Stimulated activated memory B cell treated with anti-CD40 and anti-IgM and Interleukin-4, amounts not matched to agents 10 μg/mL and 1 μg/mL and 100 μg/mL, for 72 hours (primary cell): ENCODE data around the gene LHFPL2.

Experiments
- ATAC-seq: fragments of 150-1000 bp; cut with Tn5 transposase; 2 replicates; pipeline ENCODE4 v1.10.0; 2021
- H3K27ac Mint-ChIP-seq: one replicate; pipeline ENCODE4 v1.8.0; 2022; ENCODE audit warnings: mild to moderate bottlenecking, mixed read lengths
- H3K27me3 Mint-ChIP-seq: one replicate; pipeline ENCODE4 v1.8.0; 2022; ENCODE audit warnings: mixed read lengths
- H3K36me3 Mint-ChIP-seq: one replicate; pipeline ENCODE4 v1.8.0; 2022; ENCODE audit warnings: mixed read lengths
- H3K4me1 Mint-ChIP-seq: one replicate; pipeline ENCODE4 v1.8.0; 2022; ENCODE audit warnings: mixed read lengths
- H3K4me3 Mint-ChIP-seq: one replicate; pipeline ENCODE4 v1.8.0; 2022; ENCODE audit warnings: mild to moderate bottlenecking, moderate library complexity, mixed read lengths
- H3K9me3 Mint-ChIP-seq: one replicate; pipeline ENCODE4 v1.8.0; 2022; ENCODE audit warnings: mixed read lengths

Gene LHFPL2

DNA sequence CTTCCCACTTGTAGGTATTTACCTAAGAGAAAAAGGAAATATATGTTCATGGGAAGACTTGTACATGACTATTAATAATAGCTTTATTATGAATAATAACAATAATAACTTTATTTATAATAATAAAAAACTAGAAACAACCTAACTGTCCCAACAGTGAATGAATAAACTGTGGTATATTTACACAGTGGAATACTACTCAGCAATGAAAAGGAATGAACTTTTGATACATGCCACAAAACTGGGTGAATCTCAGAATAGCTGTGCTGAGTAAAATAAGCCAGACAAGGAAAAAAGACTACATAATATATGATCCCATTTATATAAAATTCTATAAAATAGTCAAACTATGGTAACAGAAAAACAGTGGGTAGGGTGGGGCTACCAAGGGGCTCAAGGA lies 199.5 kb downstream of the LHFPL2 start:
- Mint-ChIP-seq H3K9me3 (peaks cover 6% of the 10 kb centered on the region), H3K4me1 (no peaks in the 10 kb centered on the region), H3K27me3 (no peaks in the 10 kb centered on the region), H3K36me3 (peaks cover 36% of the 10 kb centered on the region), H3K4me3 (no peak overlapping the region), H3K27ac (no peak overlapping the region)
- ATAC-seq: no peak

DNA sequence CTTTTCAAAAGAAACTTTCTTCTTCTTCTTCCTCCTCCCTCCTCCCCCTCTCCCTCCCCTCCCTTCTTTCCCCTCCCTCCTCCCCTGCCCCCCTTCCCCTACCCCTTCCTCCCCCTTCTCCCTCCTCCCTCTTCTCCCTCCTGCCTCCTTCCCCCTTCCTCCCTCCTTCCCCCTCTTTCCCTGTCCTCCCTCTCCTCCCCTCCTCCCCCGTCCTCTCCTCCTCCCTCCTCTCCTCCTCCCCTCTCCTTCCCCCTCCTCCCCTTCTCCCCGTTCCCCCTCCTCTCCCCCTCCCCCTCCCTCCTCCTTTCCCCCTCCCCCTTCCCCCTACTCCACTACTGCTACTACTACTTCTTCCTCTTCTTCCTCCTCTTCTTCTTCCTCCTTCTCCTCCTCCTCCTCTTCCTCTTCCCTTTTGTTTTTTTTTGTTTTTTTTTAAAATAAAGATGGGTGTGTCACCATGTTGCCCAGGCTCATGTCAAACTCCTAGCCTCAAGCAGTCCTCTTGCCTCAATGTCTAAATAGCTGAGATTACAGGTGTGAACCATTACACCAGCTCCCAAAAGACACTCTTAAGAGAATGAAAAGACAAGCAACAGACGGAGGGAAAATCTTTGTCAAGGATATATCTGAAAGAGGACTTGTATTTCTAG lies 200.7 kb downstream of the LHFPL2 start:
- no peak for ATAC-seq
- no peaks in the 10 kb centered on the region for H3K4me1 Mint-ChIP-seq
- H3K27ac Mint-ChIP-seq: no peak overlapping the region
- no peak overlapping the region for H3K4me3 Mint-ChIP-seq
- H3K36me3 Mint-ChIP-seq: peaks cover 39% of the 10 kb centered on the region
- H3K9me3 Mint-ChIP-seq: peaks cover 6% of the 10 kb centered on the region
- no peaks in the 10 kb centered on the region for H3K27me3 Mint-ChIP-seq
